Measurements from ENCODE around the gene LSP1. TPM values are rescaled to one million over a fixed set of nuclear protein-coding genes. Genes with fewer than 3 reads are reported as not detected.
"Not testable (repeated sequence)": the region's sequence is repeated elsewhere in the genome, so short reads cannot be mapped to it uniquely, and the experiment has no call there.

The LSP1 gene
- total RNA-seq, 1 donor from 2014 or later: 600 TPM

GRCh38 chr11:1875093-1875850, 22.4 kb downstream of the LSP1 start:
- intact Hi-C loops (cut with micrococcal nuclease): no loop called here

GRCh38 chr11:1875851-1876301, 23.0 kb downstream of the LSP1 start:
- intact Hi-C loops (cut with micrococcal nuclease): not testable (repeated sequence)

DNA sequence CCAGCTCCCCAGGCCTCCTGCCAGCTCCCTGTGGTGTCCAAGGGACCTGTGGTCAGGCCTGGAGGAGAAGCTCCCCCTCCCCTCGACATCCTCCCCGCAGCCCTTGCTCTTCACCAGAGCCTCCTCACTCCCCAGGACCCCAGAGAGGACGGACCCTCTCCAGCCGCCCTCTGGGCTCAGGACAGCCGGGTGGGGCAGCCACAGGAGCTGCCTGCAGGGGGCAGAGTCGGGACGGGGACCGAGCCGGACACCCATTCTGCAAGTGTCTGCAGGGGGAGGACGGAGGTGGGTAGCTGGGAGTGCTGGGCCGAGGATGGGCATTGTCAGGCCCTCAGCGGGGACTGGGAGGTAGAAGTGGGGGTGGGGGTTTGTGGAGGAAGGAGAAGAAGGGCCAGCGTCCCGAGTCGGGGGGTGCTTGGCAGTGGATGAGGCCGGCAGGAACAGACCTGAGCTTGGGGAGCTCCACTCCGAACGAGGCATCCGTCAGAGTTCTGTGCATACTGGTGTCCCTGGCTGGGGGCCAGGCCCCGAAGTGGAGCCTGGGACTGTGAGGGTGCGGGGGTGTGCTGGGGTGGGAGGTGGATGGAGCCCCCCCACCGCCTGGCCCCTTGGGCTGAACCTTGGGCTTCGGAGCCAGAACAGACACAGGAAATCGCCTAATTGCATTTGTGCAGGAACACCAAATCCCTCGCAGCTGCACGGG, 23.6 kb downstream of the LSP1 start:
- intact Hi-C loops (cut with micrococcal nuclease): no loop called here

- intact Hi-C loops (cut with micrococcal nuclease): no loop called here
Observed at GRCh38 chr11:1877211-1878136, 24.6 kb downstream of the LSP1 start.

GRCh38 chr11:1878137-1879031, 25.5 kb downstream of the LSP1 start:
- intact Hi-C loops (cut with micrococcal nuclease): no loop called here

DNA sequence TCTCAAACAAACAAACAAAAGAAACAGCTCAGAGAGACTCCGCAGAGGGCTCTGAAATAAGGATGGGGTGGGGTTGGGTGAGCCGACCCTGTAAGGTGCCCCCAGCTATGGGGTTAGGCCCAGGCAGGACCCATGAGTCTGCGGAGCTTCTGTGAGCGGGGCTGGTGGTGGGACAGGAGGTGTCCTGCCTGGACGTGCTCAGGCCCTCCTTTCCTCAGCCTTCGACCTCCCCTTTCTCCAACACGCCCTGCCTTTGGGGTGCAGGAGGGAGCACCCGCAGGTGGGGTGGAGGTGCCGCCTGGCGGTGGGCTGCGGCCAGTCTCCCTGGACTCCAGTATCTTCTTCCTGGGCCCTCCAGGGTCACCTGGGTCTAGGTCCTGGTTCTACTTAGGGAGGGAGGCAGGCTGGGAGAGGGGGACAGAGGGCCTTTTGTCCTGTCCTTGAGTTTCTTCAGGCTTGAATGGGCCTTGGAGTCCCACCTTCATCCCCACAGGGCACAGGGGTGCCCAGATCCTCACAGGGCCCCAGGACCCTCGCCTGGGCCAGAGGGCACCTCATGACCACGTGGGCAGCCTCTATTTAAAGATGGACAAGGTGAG, 26.6 kb downstream of the LSP1 start:
- intact Hi-C loops (cut with micrococcal nuclease): no loop called here

- intact Hi-C loops (cut with micrococcal nuclease): loop anchor here (5.0 kb wide), 1 partner anchor 272 kb away; no protein-coding TSS in a partner anchor
Observed at GRCh38 chr11:1879941-1880720, 27.2 kb downstream of the LSP1 start.

GRCh38 chr11:1880746-1881441, 28.0 kb downstream of the LSP1 start:
- intact Hi-C loops (cut with micrococcal nuclease): loop anchor here (5.0 kb wide), 1 partner anchor 271 kb away; no protein-coding TSS in a partner anchor

GRCh38 chr11:1881442-1882264, 28.8 kb downstream of the LSP1 start:
- intact Hi-C loops (cut with micrococcal nuclease): loop anchor here (2.0 to 5.0 kb wide), 3 partner anchors 29 to 271 kb away; partner anchors contain the start of gene LSP1

- intact Hi-C loops (cut with micrococcal nuclease): loop anchor here (2.0 to 5.0 kb wide), 3 partner anchors 30 to 270 kb away; partner anchors contain the start of gene LSP1
Observed at GRCh38 chr11:1882265-1883238, 29.7 kb downstream of the LSP1 start.

DNA sequence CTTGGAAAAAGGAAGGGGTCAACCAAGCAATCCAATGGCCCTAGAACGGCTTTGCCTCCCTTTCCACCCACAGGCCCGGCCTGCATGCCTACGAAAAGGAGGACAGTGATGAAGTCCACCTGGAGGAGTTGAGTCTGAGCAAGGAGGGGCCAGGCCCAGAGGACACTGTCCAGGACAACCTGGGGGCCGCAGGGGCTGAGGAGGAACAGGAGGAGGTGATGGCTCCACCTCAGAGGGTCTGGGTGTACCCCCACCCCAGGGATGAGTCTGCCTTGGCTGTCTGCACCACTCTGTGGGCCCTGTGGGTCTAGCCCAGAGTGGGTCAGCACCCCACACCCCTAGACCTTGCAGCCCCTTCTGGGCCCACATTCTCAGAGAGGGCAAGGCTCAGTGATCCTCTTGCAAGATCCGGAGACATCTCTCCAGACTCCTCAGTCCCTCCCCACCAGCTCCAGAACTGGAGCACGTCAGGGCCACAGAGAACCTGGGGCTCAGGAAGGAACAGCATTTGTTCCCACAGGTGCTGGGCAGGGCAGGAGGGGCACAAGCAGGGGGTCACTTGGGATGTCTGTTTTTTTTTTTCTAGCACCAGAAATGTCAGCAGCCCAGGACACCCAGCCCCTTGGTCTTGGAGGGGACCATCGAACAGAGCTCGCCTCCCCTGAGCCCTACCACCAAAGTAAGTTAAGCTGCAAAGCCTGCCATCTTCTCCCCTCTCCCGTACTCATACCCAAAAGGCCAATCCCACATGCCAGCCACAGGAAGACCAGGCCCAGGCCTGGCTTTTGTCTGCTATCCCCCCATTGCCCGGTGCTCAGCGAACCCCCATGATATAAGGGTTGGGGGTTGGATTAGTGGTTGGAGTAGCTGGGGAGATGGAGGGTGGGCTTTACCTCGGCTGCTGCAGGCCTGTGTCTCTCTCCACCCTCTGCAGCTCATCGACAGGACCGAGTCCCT, 30.7 kb downstream of the LSP1 start:
- intact Hi-C loops (cut with micrococcal nuclease): loop anchor here (2.0 to 5.0 kb wide), 3 partner anchors 31 to 269 kb away; partner anchors contain the start of gene LSP1

- intact Hi-C loops (cut with micrococcal nuclease): loop anchor here (5.0 kb wide), 1 partner anchor 268 kb away; no protein-coding TSS in a partner anchor
Observed at GRCh38 chr11:1884303-1884700, 31.4 kb downstream of the LSP1 start.

- intact Hi-C loops (cut with micrococcal nuclease): not testable (repeated sequence)
Observed at GRCh38 chr11:1886551-1886950, 33.7 kb downstream of the LSP1 start.

DNA sequence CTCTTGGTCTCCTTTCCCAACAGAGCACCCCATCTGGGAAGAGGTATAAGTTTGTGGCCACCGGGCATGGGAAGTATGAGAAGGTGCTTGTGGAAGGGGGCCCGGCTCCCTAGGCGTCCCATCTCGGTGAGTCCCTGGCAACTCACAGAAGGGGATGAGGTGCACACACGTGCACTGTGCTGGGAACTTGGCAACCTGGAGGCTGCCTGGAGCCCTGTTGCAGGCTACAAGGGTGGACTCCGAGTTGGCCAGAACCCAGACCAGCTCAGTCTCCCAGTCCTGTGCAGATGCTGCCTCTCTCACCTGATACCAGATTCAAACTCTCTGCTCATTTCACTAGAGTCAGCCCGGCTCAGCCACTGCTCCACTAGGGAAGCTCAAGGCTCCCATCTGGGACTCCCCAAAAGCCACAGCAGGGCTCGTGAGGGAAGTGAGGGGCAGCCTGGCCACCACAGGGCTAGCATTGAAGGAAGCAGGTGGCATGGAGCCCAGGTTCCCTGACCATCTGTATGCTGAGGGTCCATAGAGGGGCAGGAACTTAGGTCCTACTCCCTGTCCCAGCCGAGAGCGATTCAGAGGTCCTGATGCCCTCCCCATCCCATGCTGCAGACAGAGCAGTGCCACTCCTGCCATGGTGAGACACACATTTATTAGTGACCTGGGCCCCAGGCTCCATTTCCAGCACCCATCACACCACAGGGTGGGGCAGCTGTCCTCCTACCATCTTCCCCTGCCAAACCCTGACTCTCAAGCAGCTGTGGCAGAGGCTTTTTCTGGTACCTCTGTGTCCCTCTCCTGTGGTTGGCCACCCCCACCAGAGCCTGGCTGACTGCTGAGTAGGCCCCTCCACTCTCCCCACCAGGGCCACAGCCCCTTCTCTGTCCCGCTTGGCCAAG, 34.8 kb downstream of the LSP1 start:
- intact Hi-C loops (cut with micrococcal nuclease): loop anchor here (2.0 kb wide), 1 partner anchor 37 kb away; no protein-coding TSS in a partner anchor
